HG03135 (cell line): ENCODE data around the gene PPP6C.
"Not testable (repeated sequence)": the region's sequence is repeated elsewhere in the genome, so short reads cannot be mapped to it uniquely, and the experiment has no call there.

Experiments
- ATAC-seq: cut with Tn5 transposase; IDR thresholded peaks from one replicate; pipeline ENCODE4 v1.9.1; 2021; ENCODE audit warnings: mild to moderate bottlenecking, moderate library complexity; ENCODE audit not compliant: unreplicated experiment

PPP6C gene

GRCh38 chr9:125142560-125143376 is 46.8 kb downstream of the PPP6C start:
- peak; percentile 14 for ATAC-seq

GRCh38 chr9:125141751-125142150 is 47.9 kb downstream of the PPP6C start:
- no peak for ATAC-seq

- ATAC-seq: no peak
Measured at GRCh38 chr9:125141251-125141650, 48.4 kb downstream of the PPP6C start.

GRCh38 chr9:125140576-125140975 is 49.0 kb downstream of the PPP6C start:
- no peak for ATAC-seq

- ATAC-seq: no peak
Measured at GRCh38 chr9:125137200-125137599, 52.4 kb downstream of the PPP6C start.

GRCh38 chr9:125134976-125135375 is 54.6 kb downstream of the PPP6C start:
- no peak for ATAC-seq

GRCh38 chr9:125133403-125134329 is 55.9 kb downstream of the PPP6C start:
- ATAC-seq: no peak

- no peak for ATAC-seq
Measured at GRCh38 chr9:125131778-125132177, 57.8 kb downstream of the PPP6C start.

GRCh38 chr9:125126019-125126746 is 63.4 kb downstream of the PPP6C start:
- peak; percentile 91 for ATAC-seq

GRCh38 chr9:125125523-125125922 is 64.1 kb downstream of the PPP6C start:
- ATAC-seq: no peak

- ATAC-seq: no peak
Measured at GRCh38 chr9:125121146-125121545, 68.5 kb downstream of the PPP6C start.

GRCh38 chr9:125119643-125120286 is 69.8 kb downstream of the PPP6C start:
- no peak for ATAC-seq

- ATAC-seq: not testable (repeated sequence)
Measured at GRCh38 chr9:125118696-125119095, 70.9 kb downstream of the PPP6C start.

- ATAC-seq: not testable (repeated sequence)
Measured at GRCh38 chr9:125114503-125114902, 75.1 kb downstream of the PPP6C start.

- no peak for ATAC-seq
Measured at GRCh38 chr9:125110464-125110863, 79.1 kb downstream of the PPP6C start.

- ATAC-seq: not testable (repeated sequence)
Measured at GRCh38 chr9:125108541-125108940, 81.1 kb downstream of the PPP6C start.

- no peak for ATAC-seq
Measured at GRCh38 chr9:125106285-125106893, 83.2 kb downstream of the PPP6C start.

- no peak for ATAC-seq
Measured at GRCh38 chr9:125103770-125104460, 85.7 kb downstream of the PPP6C start.

GRCh38 chr9:125103021-125103420 is 86.6 kb downstream of the PPP6C start:
- ATAC-seq: no peak

GRCh38 chr9:125100822-125101221 is 88.8 kb downstream of the PPP6C start:
- no peak for ATAC-seq
